Nephron progenitor cell (in vitro differentiated cells): Measurements from ENCODE around the gene MMP23B.

Source experiments
- DNase-seq: peaks from one replicate; pipeline ENCODE4 v3.0.0; 2021
- H3K27ac Mint-ChIP-seq: 2 replicates; pipeline ENCODE4 v1.8.0; 2021; ENCODE audit warnings: mild to moderate bottlenecking, moderate library complexity, mixed read lengths
- H3K27me3 Mint-ChIP-seq: 2 replicates; pipeline ENCODE4 v1.8.0; 2021; ENCODE audit warnings: mild to moderate bottlenecking, low read depth, mixed read lengths; ENCODE audit not compliant: poor library complexity
- H3K36me3 Mint-ChIP-seq: 2 replicates; pipeline ENCODE4 v1.8.0; 2021; ENCODE audit warnings: low read depth, mixed read lengths
- H3K4me1 Mint-ChIP-seq: 2 replicates; pipeline ENCODE4 v1.8.0; 2021; ENCODE audit warnings: mixed read lengths
- H3K4me3 Mint-ChIP-seq: 2 replicates; pipeline ENCODE4 v1.8.0; 2021; ENCODE audit warnings: mild to moderate bottlenecking, moderate library complexity, mixed read lengths
- H3K9me3 Mint-ChIP-seq: 2 replicates; pipeline ENCODE4 v1.8.0; 2021; ENCODE audit warnings: mild to moderate bottlenecking, moderate library complexity, mixed read lengths
- CTCF ChIP-seq: fragments of 200-600 bp; sonication (generic); IDR thresholded peaks from 2 replicates; pipeline ENCODE4 v1.5.0; 2021; ENCODE audit warnings: antibody characterized with exemption

The MMP23B gene

GRCh38 chr1:1624443-1625403 lies 7.2 kb upstream of the MMP23B start:
- Mint-ChIP-seq H3K27ac (no peak overlapping the region), H3K27me3 (peaks cover 7% of the 10 kb centered on the region), H3K9me3 (no peaks in the 10 kb centered on the region), H3K36me3 (no peaks in the 10 kb centered on the region), H3K4me1 (peaks cover 4% of the 10 kb centered on the region), H3K4me3 (no peak overlapping the region)
- no peak for DNase-seq
- no peak for TF ChIP-seq CTCF

GRCh38 chr1:1625404-1625775 lies 6.6 kb upstream of the MMP23B start:
- H3K4me1 Mint-ChIP-seq = peaks cover 4% of the 10 kb centered on the region
- no peak for TF ChIP-seq CTCF
- no peaks in the 10 kb centered on the region for H3K9me3 Mint-ChIP-seq
- DNase-seq = no peak
- H3K27ac Mint-ChIP-seq = no peak overlapping the region
- H3K4me3 Mint-ChIP-seq = no peak overlapping the region
- H3K27me3 Mint-ChIP-seq = peaks cover 13% of the 10 kb centered on the region
- no peaks in the 10 kb centered on the region for H3K36me3 Mint-ChIP-seq

GRCh38 chr1:1625824-1626206 lies 6.2 kb upstream of the MMP23B start:
- Mint-ChIP-seq H3K9me3 (no peaks in the 10 kb centered on the region), H3K27me3 (peaks cover 15% of the 10 kb centered on the region), H3K4me3 (no peak overlapping the region), H3K27ac (no peak overlapping the region), H3K4me1 (peaks cover 4% of the 10 kb centered on the region), H3K36me3 (no peaks in the 10 kb centered on the region)
- no peak for TF ChIP-seq CTCF
- DNase-seq = no peak

GRCh38 chr1:1626207-1627141 lies 5.5 kb upstream of the MMP23B start:
- Mint-ChIP-seq H3K4me3 (no peak overlapping the region), H3K27me3 (peaks cover 16% of the 10 kb centered on the region), H3K36me3 (no peaks in the 10 kb centered on the region), H3K27ac (no peak overlapping the region), H3K9me3 (no peaks in the 10 kb centered on the region), H3K4me1 (peaks cover 4% of the 10 kb centered on the region)
- DNase-seq = no peak
- no peak for TF ChIP-seq CTCF

- Mint-ChIP-seq H3K9me3 (no peaks in the 10 kb centered on the region), H3K4me3 (no peak overlapping the region), H3K27me3 (peaks cover 19% of the 10 kb centered on the region), H3K27ac (no peak overlapping the region), H3K4me1 (peaks cover 4% of the 10 kb centered on the region), H3K36me3 (no peaks in the 10 kb centered on the region)
- TF ChIP-seq CTCF = no peak
- no peak for DNase-seq
Measured at GRCh38 chr1:1627261-1627828, 4.6 kb upstream of the MMP23B start.
